Fibroblast of lung (primary cell): ENCODE measurements around the gene PDE9A. TPM values are rescaled to one million over a fixed set of nuclear protein-coding genes. Genes with fewer than 3 reads are reported as not detected.

Experiments used
- DNase-seq, 2 donors: peaks; one replicate each; pipeline versions ENCODE4 v3.0.0 to v3.0.0-alpha.2; 2010; ENCODE audit warnings: low read depth in 2 of 2
- H2AFZ ChIP-seq: 2 replicates; pipeline ENCODE4 v1.5.1; 2012; ENCODE audit warnings: low read length, control low read depth, inconsistent platforms
- H3K27ac ChIP-seq: 2 replicates; pipeline ENCODE4 v1.5.1; 2011; ENCODE audit warnings: low read length, control low read depth; ENCODE audit not compliant: insufficient read depth
- H3K27me3 ChIP-seq: 2 replicates; pipeline ENCODE4 v1.5.1; 2011; ENCODE audit warnings: mild to moderate bottlenecking, low read length; ENCODE audit not compliant: control insufficient read depth, insufficient read depth
- H3K36me3 ChIP-seq: 2 replicates; pipeline ENCODE4 v1.5.1; 2011; ENCODE audit warnings: low read length; ENCODE audit not compliant: control insufficient read depth, insufficient read depth
- H3K4me1 ChIP-seq: 2 replicates; pipeline ENCODE4 v1.5.1; 2011; ENCODE audit warnings: low read length; ENCODE audit not compliant: control insufficient read depth, insufficient read depth; ENCODE audit errors: extremely low read depth
- H3K4me2 ChIP-seq: 2 replicates; pipeline ENCODE4 v1.5.1; 2011; ENCODE audit warnings: low read length, control low read depth; ENCODE audit not compliant: insufficient read depth; ENCODE audit errors: extremely low read depth
- H3K4me3 ChIP-seq, 4 experiments: fragments of 200-600 bp in 1 of 4; sonication (generic) in 1 of 4; replicated peaks in 1 of 4; 2 replicates each; pipeline ENCODE4 v1.5.1; 2011 to 2016; ENCODE audit warnings: low read length in 4 of 4, low read depth in 3 of 4, mild to moderate bottlenecking in 3 of 4, control low read depth in 2 of 4, inconsistent platforms in 1 of 4, mixed read lengths in 1 of 4; ENCODE audit not compliant: insufficient read depth in 1 of 4; ENCODE audit errors: control extremely low read depth in 1 of 4
- H3K79me2 ChIP-seq: 2 replicates; pipeline ENCODE4 v1.5.1; 2012; ENCODE audit warnings: mild to moderate bottlenecking, low read length, inconsistent platforms; ENCODE audit not compliant: control insufficient read depth, insufficient read depth
- H3K9ac ChIP-seq: 2 replicates; pipeline ENCODE4 v1.5.1; 2011; ENCODE audit warnings: mild to moderate bottlenecking, low read length, control low read depth; ENCODE audit not compliant: insufficient read depth
- H3K9me3 ChIP-seq: 2 replicates; pipeline ENCODE4 v1.5.1; 2012; ENCODE audit warnings: low read depth, low read length; ENCODE audit not compliant: control insufficient read depth, insufficient read depth
- H4K20me1 ChIP-seq: 2 replicates; pipeline ENCODE4 v1.5.1; 2011; ENCODE audit warnings: low read length; ENCODE audit not compliant: control insufficient read depth, insufficient read depth; ENCODE audit errors: extremely low read depth
- CTCF ChIP-seq, 2 donors: IDR thresholded peaks in 1 of 2; conservative IDR thresholded peaks in 1 of 2; 1 replicate in 1 of 2; 2 replicates in 1 of 2; pipeline ENCODE4 v1.5.1; 2011 to 2012; ENCODE audit warnings: low read length in 2 of 2, control low read depth in 1 of 2, inconsistent platforms in 1 of 2, low read depth in 1 of 2, mild to moderate bottlenecking in 1 of 2
- EZH2 ChIP-seq: IDR thresholded peaks from 2 replicates; pipeline ENCODE4 v1.5.1; 2012; ENCODE audit warnings: low read length, control low read depth, mild to moderate bottlenecking; ENCODE audit errors: missing control alignments
- polyA plus RNA-seq, 2 donors: library from polyadenylated mRNA; depleted of rRNA in 1 of 2; stranded (reverse) in 1 of 2; unstranded in 1 of 2; fragments of >200 nt; gene quantifications; 2 replicates each; pipeline ENCODE4 v1.2.1, GENCODE V29; 2011 to 2012; ENCODE audit warnings: missing spikeins in 1 of 2
- total RNA-seq: library from RNA; depleted of rRNA; stranded (reverse); fragments of >200 nt; gene quantifications from 2 replicates; pipeline ENCODE4 v1.2.1, GENCODE V29; 2014

The PDE9A gene
- total and polyA plus RNA-seq, 2 donors (not counting 1 experiment from before 2014, with no cell fraction given): 1.8 to 4.4 TPM

GRCh38 chr21:42641311-42642218, 11.9 kb upstream of the PDE9A start:
- Histone ChIP-seq H3K27ac (no peak overlapping the region), H3K36me3 (no peaks in the 10 kb centered on the region), H3K4me2 (no peak overlapping the region), H4K20me1 (no peaks in the 10 kb centered on the region), H3K9me3 (no peaks in the 10 kb centered on the region), H3K4me3 (no peak overlapping the region), H3K79me2 (no peaks in the 10 kb centered on the region), H2AFZ (no peak overlapping the region), H3K27me3 (no peaks in the 10 kb centered on the region), H3K4me1 (peaks cover 9% of the 10 kb centered on the region), H3K9ac (no peak overlapping the region)
- no peak for TF ChIP-seq CTCF (conservative IDR thresholded peaks at IDR 0.05 in 1 of 2, IDR thresholded peaks at IDR 0.05 in 1 of 2; ENCODE audit: low read depth in 1 of 2, low read length in 2 of 2)
- TF ChIP-seq EZH2: no peak
- peak; percentile 6 to 12 for DNase-seq

- no peaks in the 10 kb centered on the region for H3K36me3 ChIP-seq
- no peaks in the 10 kb centered on the region for H4K20me1 ChIP-seq
- TF ChIP-seq CTCF (conservative IDR thresholded peaks at IDR 0.05 in 1 of 2, IDR thresholded peaks at IDR 0.05 in 1 of 2; ENCODE audit: low read depth in 1 of 2, low read length in 2 of 2) (no peak), EZH2 (no peak)
- H3K79me2 ChIP-seq: no peaks in the 10 kb centered on the region
- peaks cover 9% of the 10 kb centered on the region for H3K4me1 ChIP-seq
- H3K4me3 ChIP-seq: no peak overlapping the region
- H3K9ac ChIP-seq: no peak overlapping the region
- H3K4me2 ChIP-seq: no peak overlapping the region
- no peak overlapping the region for H3K27ac ChIP-seq
- H3K9me3 ChIP-seq: no peaks in the 10 kb centered on the region
- no peaks in the 10 kb centered on the region for H3K27me3 ChIP-seq
- no peak for DNase-seq
- H2AFZ ChIP-seq: no peak overlapping the region
These were observed 11.1 kb upstream of the PDE9A start for GRCh38 chr21:42642219-42642745.
